CD4-positive, alpha-beta T cell (primary cell): ENCODE data around the gene OSBPL10. TPM values are rescaled to one million over a fixed set of nuclear protein-coding genes. Genes with fewer than 3 reads are reported as not detected.

ENCODE experiments used
- ATAC-seq: fragments of 200-7000 bp; cut with Tn5 transposase; one replicate; pipeline ENCODE4 v1.10.0; 2022; ENCODE audit warnings: mild to moderate bottlenecking; ENCODE audit not compliant: poor library complexity
- CTCF ChIA-PET: fragments of 350-600 bp; sonication (Branson Sonifier 250); formaldehyde crosslinking; loops from one replicate; lab custom pipeline; 2021; ENCODE audit warnings: antibody characterized with exemption, inconsistent platforms; lab: Charles Lee
- POLR2A ChIA-PET: fragments of 350-600 bp; sonication (Branson Sonifier 250); formaldehyde crosslinking; loops from one replicate; lab custom pipeline; 2021; ENCODE audit warnings: antibody characterized with exemption, inconsistent platforms; lab: Charles Lee
- DNase-seq, 14 experiments: peaks; one replicate each; pipeline ENCODE4 v3.0.0-alpha.2; 2013 to 2020; ENCODE audit warnings: mixed read lengths in 2 of 14
- H3K27ac ChIP-seq, 2 donors: one replicate each; pipeline versions ENCODE4 v1.5.1 to v1.7.0; 2013; ENCODE audit warnings: low read length in 2 of 2, low read depth in 1 of 2, mild to moderate bottlenecking in 1 of 2
- H3K27me3 ChIP-seq, 2 experiments: 1 replicate in 1 of 2; 2 replicates in 1 of 2; pipeline versions ENCODE4 v1.6.1 to v1.7.0; 2013; ENCODE audit warnings: low read length in 2 of 2, control low read depth in 1 of 2, mild to moderate bottlenecking in 1 of 2, moderate library complexity in 1 of 2; ENCODE audit not compliant: insufficient read depth in 2 of 2, control insufficient read depth in 1 of 2
- H3K36me3 ChIP-seq: one replicate; pipeline ENCODE4 v1.6.1; 2013; ENCODE audit warnings: low read length, control low read depth; ENCODE audit not compliant: insufficient read depth
- H3K4me1 ChIP-seq: one replicate; pipeline ENCODE4 v1.6.1; 2013; ENCODE audit warnings: low read length, control low read depth; ENCODE audit not compliant: insufficient read depth
- H3K4me3 ChIP-seq: one replicate; pipeline ENCODE4 v1.5.1; 2013; ENCODE audit warnings: mild to moderate bottlenecking, low read length, moderate library complexity
- H3K9me3 ChIP-seq, 2 experiments: 1 replicate in 1 of 2; 2 replicates in 1 of 2; pipeline versions ENCODE4 v1.6.1 to v1.7.0; 2013; ENCODE audit warnings: low read length in 2 of 2, mild to moderate bottlenecking in 2 of 2, control low read depth in 1 of 2, moderate library complexity in 1 of 2; ENCODE audit not compliant: control insufficient read depth in 1 of 2, insufficient read depth in 1 of 2
- H3K27ac Mint-ChIP-seq: one replicate; pipeline ENCODE4 v1.8.0; 2020; ENCODE audit warnings: mixed read lengths
- H3K27me3 Mint-ChIP-seq: one replicate; pipeline ENCODE4 v1.8.0; 2021; ENCODE audit warnings: mixed read lengths
- H3K36me3 Mint-ChIP-seq: one replicate; pipeline ENCODE4 v1.8.0; 2021; ENCODE audit warnings: low read depth, mixed read lengths
- H3K4me1 Mint-ChIP-seq: one replicate; pipeline ENCODE4 v1.8.0; 2021; ENCODE audit warnings: low read depth, mixed read lengths
- H3K4me3 Mint-ChIP-seq: one replicate; pipeline ENCODE4 v1.8.0; 2020; ENCODE audit warnings: mild to moderate bottlenecking, mixed read lengths
- H3K9me3 Mint-ChIP-seq: one replicate; pipeline ENCODE4 v1.8.0; 2020; ENCODE audit warnings: mixed read lengths
- CTCF ChIP-seq: fragments of 200-600 bp; IDR thresholded peaks from one replicate; pipeline ENCODE4 v1.8.0; 2022; ENCODE audit warnings: antibody characterized with exemption, mild to moderate bottlenecking
- intact Hi-C, 2 experiments: fragments of 100-400 bp; cut with DNase I in 1 of 2; cut with micrococcal nuclease in 1 of 2; formaldehyde crosslinking; loops; one replicate each; pipeline versions ENCODE4 v1.15.1 to v1.9.0; 2023 to 2025; cut with DNase I, micrococcal nuclease
- total RNA-seq, 174 experiments: library from RNA in 2 of 174; stranded (reverse) in 2 of 174; gene quantifications; one replicate each; pipeline ENCODE4 v1.2.3 and lab custom pipeline; 2021 to 2026

Gene OSBPL10
- total RNA-seq, 2 experiments from 2014 or later = not detected

DNA sequence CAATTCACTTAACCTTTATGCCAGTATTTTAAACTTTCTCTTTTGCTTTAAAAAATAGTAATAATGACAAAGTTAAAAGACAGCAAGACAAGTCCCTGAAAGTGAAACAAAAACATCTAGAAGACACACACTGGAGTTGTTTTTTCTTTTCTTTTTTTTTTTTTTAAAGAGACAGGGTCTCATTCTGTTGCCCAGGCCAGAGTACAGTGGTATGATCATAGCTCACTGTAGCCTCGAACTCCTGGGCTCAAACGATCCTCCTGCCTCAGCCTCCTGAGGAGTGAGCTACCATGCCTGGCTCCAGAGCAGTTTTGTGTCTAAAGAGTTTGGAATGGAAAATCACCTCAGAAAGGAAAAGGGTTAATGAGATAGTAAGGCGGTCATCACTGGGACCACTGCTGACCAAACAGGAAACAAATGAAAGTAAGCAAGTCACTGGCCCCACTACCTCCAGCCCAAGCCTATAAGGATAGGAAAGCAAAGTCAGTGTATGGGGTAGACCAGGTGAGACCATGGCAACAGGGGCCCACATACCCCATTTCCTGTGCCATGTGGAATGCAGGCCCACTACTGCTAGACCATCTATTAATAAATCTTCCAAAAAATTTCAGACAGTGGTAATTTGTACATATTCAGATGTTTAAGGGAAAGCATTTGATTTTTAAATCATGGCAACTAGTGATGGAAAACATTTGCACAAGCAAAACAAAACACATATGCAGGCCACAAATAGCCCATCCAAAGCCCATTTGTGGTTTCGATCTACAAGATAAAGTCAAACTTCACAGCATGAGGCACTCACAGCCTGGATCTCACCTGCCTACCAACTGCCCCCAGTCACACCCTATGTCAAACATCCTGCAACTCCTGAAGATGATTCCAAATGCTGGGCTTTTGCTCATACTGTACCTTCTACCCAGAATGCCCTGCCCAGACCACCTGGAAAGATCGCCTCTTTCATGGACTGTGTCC, 62.6 kb downstream of the OSBPL10 start:
- ChIA-PET CTCF (no interaction called here), POLR2A (interaction anchor here (0.6 kb wide), 1 partner anchor 1226 kb away, joined by 3 read pairs; no protein-coding TSS in a partner anchor)
- no peak for TF ChIP-seq CTCF
- Mint-ChIP-seq H3K9me3 (peaks cover 11% of the 10 kb centered on the region), H3K36me3 (no peaks in the 10 kb centered on the region), H3K4me1 (peaks cover 30% of the 10 kb centered on the region), H3K4me3 (peak overlapping the region; percentile 71), H3K27ac (peak overlapping the region; percentile 13), H3K27me3 (no peaks in the 10 kb centered on the region)
- Histone ChIP-seq H3K27ac (no peak overlapping the region), H3K27me3 (no peaks in the 10 kb centered on the region), H3K4me3 (no peak overlapping the region), H3K36me3 (no peaks in the 10 kb centered on the region), H3K9me3 (peaks cover 4 to 5% of the 10 kb centered on the region in 2 experiments), H3K4me1 (peaks cover 15% of the 10 kb centered on the region)
- ATAC-seq (peak; percentile 26), DNase-seq (peak in 2 of 14 experiments; percentile 15 to 27)
- intact Hi-C loops = no loop called here

GRCh38 chr3:31917303-31918005, 63.6 kb downstream of the OSBPL10 start:
- Histone ChIP-seq H3K27ac (peak overlapping the region in 1 of 2 donors; percentile 17), H3K4me3 (no peak overlapping the region), H3K27me3 (no peaks in the 10 kb centered on the region), H3K4me1 (peaks cover 15% of the 10 kb centered on the region), H3K9me3 (peaks cover 4 to 5% of the 10 kb centered on the region in 2 experiments), H3K36me3 (no peaks in the 10 kb centered on the region)
- Mint-ChIP-seq H3K27me3 (no peaks in the 10 kb centered on the region), H3K9me3 (peaks cover 11% of the 10 kb centered on the region), H3K36me3 (no peaks in the 10 kb centered on the region), H3K27ac (no peak overlapping the region), H3K4me3 (no peak overlapping the region), H3K4me1 (peaks cover 30% of the 10 kb centered on the region)
- DNase-seq = no peak
- POLR2A ChIA-PET = interaction anchor here (0.6 kb wide), 1 partner anchor 1225 kb away, joined by 3 read pairs; no protein-coding TSS in a partner anchor
- intact Hi-C loops = no loop called here
- CTCF ChIA-PET = no interaction called here
- no peak for TF ChIP-seq CTCF
- ATAC-seq = no peak

GRCh38 chr3:31911643-31912042, 69.4 kb downstream of the OSBPL10 start:
- Histone ChIP-seq H3K27ac (no peak overlapping the region), H3K9me3 (no peaks in the 10 kb centered on the region), H3K36me3 (no peaks in the 10 kb centered on the region), H3K4me3 (no peak overlapping the region), H3K27me3 (no peaks in the 10 kb centered on the region), H3K4me1 (no peaks in the 10 kb centered on the region)
- Mint-ChIP-seq H3K36me3 (no peaks in the 10 kb centered on the region), H3K27ac (no peak overlapping the region), H3K4me3 (no peak overlapping the region), H3K4me1 (peaks cover 5% of the 10 kb centered on the region), H3K9me3 (no peaks in the 10 kb centered on the region), H3K27me3 (no peaks in the 10 kb centered on the region)
- ChIA-PET CTCF (interaction anchor here (0.6 kb wide), 1 partner anchor 32 kb away, joined by 5 read pairs; no protein-coding TSS in a partner anchor), POLR2A (no interaction called here)
- DNase-seq (no peak), ATAC-seq (no peak)
- intact Hi-C loops = no loop called here
- TF ChIP-seq CTCF = no peak
